Left lung (tissue), 14 donors: ENCODE results near the gene HSP90B1. TPM values are rescaled to one million over a fixed set of nuclear protein-coding genes. Genes with fewer than 3 reads are reported as not detected.

Source experiments
- ATAC-seq: fragments of 200-7000 bp; cut with Tn5 transposase; one replicate; pipeline ENCODE4 v1.9.1; 2020; ENCODE audit warnings: moderate library complexity
- DNase-seq, 4 donors: peaks; one replicate each; pipeline ENCODE4 v3.0.0-alpha.2; 2013 to 2020
- H3K27ac ChIP-seq, 2 donors: fragments of 200-600 bp; sonication (generic) in 1 of 2; one replicate each; pipeline versions ENCODE4 v1.5.0 to v1.8.0; 2020 to 2021
- H3K27me3 ChIP-seq, 2 donors: fragments of 200-600 bp; sonication (generic) in 1 of 2; one replicate each; pipeline versions ENCODE4 v1.5.0 to v1.8.0; 2020 to 2021
- H3K36me3 ChIP-seq, 2 donors: fragments of 200-600 bp; sonication (generic) in 1 of 2; one replicate each; pipeline versions ENCODE4 v1.5.0 to v1.8.0; 2020 to 2021
- H3K4me1 ChIP-seq, 2 donors: fragments of 200-600 bp; one replicate each; pipeline ENCODE4 v1.8.0; 2021
- H3K4me3 ChIP-seq, 2 donors: fragments of 200-600 bp; sonication (generic) in 1 of 2; one replicate each; pipeline versions ENCODE4 v1.5.0 to v1.8.0; 2020 to 2021; ENCODE audit warnings: mild to moderate bottlenecking in 1 of 2
- H3K9me3 ChIP-seq, 2 donors: fragments of 200-600 bp; sonication (generic) in 1 of 2; one replicate each; pipeline versions ENCODE4 v1.5.0 to v1.8.0; 2020 to 2021
- intact Hi-C, 2 donors: fragments of 100-400 bp; cut with DNase I; formaldehyde crosslinking; loops; one replicate each; pipeline versions ENCODE4 v1.11.2 to v1.14.2; 2022
- long read RNA-seq, 12 donors: library from polyadenylated mRNA in 2 of 12; unstranded in 2 of 12; transcript quantifications; one replicate each; pipeline ENCODE4 v2.0.0 and lab custom pipeline, GENCODE V29; 2019 to 2026
- polyA plus RNA-seq, 6 donors: library from polyadenylated mRNA; unstranded; fragments of 120-200 nt; gene quantifications; one replicate each; pipeline ENCODE4 v1.2.1, GENCODE V29; 2013; ENCODE audit not compliant: insufficient read length in 6 of 6
- total RNA-seq, 2 donors: library from RNA; stranded (reverse); fragmentation: NEBNext Ultra II Directional; extraction: Animal tissue kit (Norgen Biotek cat#: 25700); gene quantifications; one replicate each; pipeline ENCODE4 v1.2.1, GENCODE V29; 2021
- TF ChIP-seq, protein P1 (sequence below), 2 donors: fragments of 200-600 bp; sonication (generic) in 1 of 2; IDR thresholded peaks; one replicate each; pipeline versions ENCODE4 v1.5.0 to v1.8.0; 2021; ENCODE audit warnings: antibody characterized with exemption in 2 of 2
- donor health status: DM: no; HTN: yes; CAD: no.
- donor health status: DM: no; HTN: no; CAD: no.

Gene HSP90B1
- total RNA-seq, result 1,000 to 10,000 TPM in 1 of 2 donors, 100 to 1,000 TPM in 1; 751 to 1,097 TPM
- 100 to 1,000 TPM; 679 to 836 (median 761) TPM for polyA plus RNA-seq
- long read RNA-seq, donor 1, transcript HSP90B1-204 (2 exons, 839 nt), result minor isoform, 12 of 705 reads
- long read RNA-seq, donor 1, transcript HSP90B1-201 (18 exons, 2,858 nt), result major isoform, 57 of 705 reads
- long read RNA-seq, donor 1, transcript HSP90B1-209 (4 exons, 581 nt), result minor isoform, 5 of 705 reads
- long read RNA-seq, donor 1, partial matches to known transcripts, result 608 of 705 reads
- long read RNA-seq, donor 1, other reads (novel, unspliced or antisense), result 20 of 705 reads
- long read RNA-seq, donor 2, transcript HSP90B1-204 (2 exons, 839 nt), result minor isoform, 16 of 530 reads
- long read RNA-seq, donor 2, transcript HSP90B1-201 (18 exons, 2,858 nt), result major isoform, 41 of 530 reads
- long read RNA-seq, donor 2, partial matches to known transcripts, result 422 of 530 reads
- long read RNA-seq, donor 2, other reads (novel, unspliced or antisense), result 47 of 530 reads
- long read RNA-seq, donor 3, transcript HSP90B1-201 (18 exons, 2,858 nt), result major isoform, 47 of 318 reads
- long read RNA-seq, donor 3, partial matches to known transcripts, result 235 of 318 reads
- long read RNA-seq, donor 3, other reads (novel, unspliced or antisense), result 33 of 318 reads
- long read RNA-seq, donor 4, transcript HSP90B1-201 (18 exons, 2,858 nt), result major isoform, 22 of 401 reads
- long read RNA-seq, donor 4, partial matches to known transcripts, result 372 of 401 reads
- long read RNA-seq, donor 4, other reads (novel, unspliced or antisense), result 7 of 401 reads
- long read RNA-seq, donor 5, transcript HSP90B1-204 (2 exons, 839 nt), result minor isoform, 5 of 334 reads
- long read RNA-seq, donor 5, transcript HSP90B1-201 (18 exons, 2,858 nt), result major isoform, 28 of 334 reads
- long read RNA-seq, donor 5, partial matches to known transcripts, result 283 of 334 reads
- long read RNA-seq, donor 5, other reads (novel, unspliced or antisense), result 16 of 334 reads
- long read RNA-seq, donor 6, transcript HSP90B1-201 (18 exons, 2,858 nt), result major isoform, 37 of 496 reads
- long read RNA-seq, donor 6, partial matches to known transcripts, result 423 of 496 reads
- long read RNA-seq, donor 6, other reads (novel, unspliced or antisense), result 31 of 496 reads
- long read RNA-seq, donor 7, transcript HSP90B1-201 (18 exons, 2,858 nt), result major isoform, 41 of 177 reads
- long read RNA-seq, donor 7, partial matches to known transcripts, result 112 of 177 reads
- long read RNA-seq, donor 7, other reads (novel, unspliced or antisense), result 20 of 177 reads
- long read RNA-seq, donor 8, transcript HSP90B1-201 (18 exons, 2,858 nt), result major isoform, 42 of 258 reads
- long read RNA-seq, donor 8, partial matches to known transcripts, result 171 of 258 reads
- long read RNA-seq, donor 8, other reads (novel, unspliced or antisense), result 42 of 258 reads
- long read RNA-seq, donor 9, partial matches to known transcripts, result 0 of 1 reads
- long read RNA-seq, donor 9, other reads (novel, unspliced or antisense), result 0 of 1 reads
- long read RNA-seq, donor 10, transcript HSP90B1-201 (18 exons, 2,858 nt), result major isoform, 5 of 312 reads
- long read RNA-seq, donor 10, partial matches to known transcripts, result 293 of 312 reads
- long read RNA-seq, donor 10, other reads (novel, unspliced or antisense), result 12 of 312 reads
- long read RNA-seq, donor 11, transcript HSP90B1-201 (18 exons, 2,858 nt), result major isoform, 28 of 375 reads
- long read RNA-seq, donor 11, partial matches to known transcripts, result 270 of 375 reads
- long read RNA-seq, donor 11, other reads (novel, unspliced or antisense), result 69 of 375 reads
- long read RNA-seq, donor 12, transcript HSP90B1-201 (18 exons, 2,858 nt), result major isoform, 46 of 279 reads
- long read RNA-seq, donor 12, partial matches to known transcripts, result 212 of 279 reads
- long read RNA-seq, donor 12, other reads (novel, unspliced or antisense), result 13 of 279 reads

DNA sequence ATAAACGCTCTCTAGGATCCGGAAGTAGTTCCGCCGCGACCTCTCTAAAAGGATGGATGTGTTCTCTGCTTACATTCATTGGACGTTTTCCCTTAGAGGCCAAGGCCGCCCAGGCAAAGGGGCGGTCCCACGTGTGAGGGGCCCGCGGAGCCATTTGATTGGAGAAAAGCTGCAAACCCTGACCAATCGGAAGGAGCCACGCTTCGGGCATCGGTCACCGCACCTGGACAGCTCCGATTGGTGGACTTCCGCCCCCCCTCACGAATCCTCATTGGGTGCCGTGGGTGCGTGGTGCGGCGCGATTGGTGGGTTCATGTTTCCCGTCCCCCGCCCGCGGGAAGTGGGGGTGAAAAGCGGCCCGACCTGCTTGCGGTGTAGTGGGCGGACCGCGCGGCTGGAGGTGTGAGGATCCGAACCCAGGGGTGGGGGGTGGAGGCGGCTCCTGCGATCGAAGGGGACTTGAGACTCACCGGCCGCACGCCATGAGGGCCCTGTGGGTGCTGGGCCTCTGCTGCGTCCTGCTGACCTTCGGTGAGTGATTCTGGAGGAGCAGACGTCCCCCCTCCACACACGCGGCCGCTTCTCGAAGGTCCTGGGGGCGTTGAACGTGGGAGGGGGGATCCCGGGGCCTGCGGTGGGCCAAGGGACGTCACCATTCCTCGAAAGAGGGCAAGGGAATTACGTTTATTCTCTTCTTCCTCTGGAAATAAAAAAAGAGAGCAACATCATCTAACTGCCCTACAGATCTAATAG lies at the start of gene HSP90B1:
HSP90B1 (plus strand) TSS at position 377 of the 753 bp plus-strand sequence; CDS start at position 483, 106 bp downstream.
- peak; percentile 91 for ATAC-seq

DNA sequence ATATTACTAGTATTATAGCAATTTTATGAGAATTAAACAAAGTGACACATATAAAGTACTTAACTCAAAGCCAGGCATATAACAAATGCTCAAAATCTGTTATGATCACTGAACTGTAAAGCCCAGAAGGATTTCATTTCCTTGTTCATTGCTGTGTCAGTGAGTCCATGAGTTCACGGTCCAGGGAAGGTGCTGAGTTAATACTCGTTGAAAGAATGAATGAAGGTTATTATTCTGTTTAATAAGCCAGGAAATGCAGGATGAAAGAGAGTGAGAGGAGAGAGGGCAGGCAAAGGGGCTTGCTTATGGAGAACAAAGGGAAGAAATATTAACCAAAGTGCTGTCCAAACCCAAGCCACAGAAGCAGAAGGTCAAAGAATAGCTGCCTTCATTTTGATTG lies 48.9 kb upstream of the HSP90B1 start:
- Histone ChIP-seq H3K27me3 (no peaks in the 10 kb centered on the region), H3K27ac (no peak overlapping the region), H3K36me3 (no peaks in the 10 kb centered on the region), H3K4me1 (no peaks in the 10 kb centered on the region), H3K4me3 (no peak overlapping the region), H3K9me3 (no peaks in the 10 kb centered on the region)
- DNase-seq, result no peak
- TF ChIP-seq, protein P1, sequence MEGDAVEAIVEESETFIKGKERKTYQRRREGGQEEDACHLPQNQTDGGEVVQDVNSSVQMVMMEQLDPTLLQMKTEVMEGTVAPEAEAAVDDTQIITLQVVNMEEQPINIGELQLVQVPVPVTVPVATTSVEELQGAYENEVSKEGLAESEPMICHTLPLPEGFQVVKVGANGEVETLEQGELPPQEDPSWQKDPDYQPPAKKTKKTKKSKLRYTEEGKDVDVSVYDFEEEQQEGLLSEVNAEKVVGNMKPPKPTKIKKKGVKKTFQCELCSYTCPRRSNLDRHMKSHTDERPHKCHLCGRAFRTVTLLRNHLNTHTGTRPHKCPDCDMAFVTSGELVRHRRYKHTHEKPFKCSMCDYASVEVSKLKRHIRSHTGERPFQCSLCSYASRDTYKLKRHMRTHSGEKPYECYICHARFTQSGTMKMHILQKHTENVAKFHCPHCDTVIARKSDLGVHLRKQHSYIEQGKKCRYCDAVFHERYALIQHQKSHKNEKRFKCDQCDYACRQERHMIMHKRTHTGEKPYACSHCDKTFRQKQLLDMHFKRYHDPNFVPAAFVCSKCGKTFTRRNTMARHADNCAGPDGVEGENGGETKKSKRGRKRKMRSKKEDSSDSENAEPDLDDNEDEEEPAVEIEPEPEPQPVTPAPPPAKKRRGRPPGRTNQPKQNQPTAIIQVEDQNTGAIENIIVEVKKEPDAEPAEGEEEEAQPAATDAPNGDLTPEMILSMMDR (IDR thresholded peaks at IDR 0.05), result no peak
- intact Hi-C loops, result no loop called here
- ATAC-seq, result no peak

More for the DNA sequence above, at the start of gene HSP90B1:
- intact Hi-C loops, result no loop called here
- H3K4me3 ChIP-seq, result peak within 1 kb of the TSS; percentile 77 to 96
- H3K36me3 ChIP-seq, result peaks cover 0 to 34% of the 10 kb centered on the region in 2 donors
- TF ChIP-seq, protein P1 (IDR thresholded peaks at IDR 0.05), result no peak
- H3K4me1 ChIP-seq, result peaks cover 17 to 55% of the 10 kb centered on the region in 2 donors
- no peaks in the 10 kb centered on the region for H3K9me3 ChIP-seq
- peak within 1 kb of the TSS; percentile 95 for H3K27ac ChIP-seq
- H3K27me3 ChIP-seq, result no peaks in the 10 kb centered on the region
- peak; percentile 97 to 100 (median 99) for DNase-seq

DNA sequence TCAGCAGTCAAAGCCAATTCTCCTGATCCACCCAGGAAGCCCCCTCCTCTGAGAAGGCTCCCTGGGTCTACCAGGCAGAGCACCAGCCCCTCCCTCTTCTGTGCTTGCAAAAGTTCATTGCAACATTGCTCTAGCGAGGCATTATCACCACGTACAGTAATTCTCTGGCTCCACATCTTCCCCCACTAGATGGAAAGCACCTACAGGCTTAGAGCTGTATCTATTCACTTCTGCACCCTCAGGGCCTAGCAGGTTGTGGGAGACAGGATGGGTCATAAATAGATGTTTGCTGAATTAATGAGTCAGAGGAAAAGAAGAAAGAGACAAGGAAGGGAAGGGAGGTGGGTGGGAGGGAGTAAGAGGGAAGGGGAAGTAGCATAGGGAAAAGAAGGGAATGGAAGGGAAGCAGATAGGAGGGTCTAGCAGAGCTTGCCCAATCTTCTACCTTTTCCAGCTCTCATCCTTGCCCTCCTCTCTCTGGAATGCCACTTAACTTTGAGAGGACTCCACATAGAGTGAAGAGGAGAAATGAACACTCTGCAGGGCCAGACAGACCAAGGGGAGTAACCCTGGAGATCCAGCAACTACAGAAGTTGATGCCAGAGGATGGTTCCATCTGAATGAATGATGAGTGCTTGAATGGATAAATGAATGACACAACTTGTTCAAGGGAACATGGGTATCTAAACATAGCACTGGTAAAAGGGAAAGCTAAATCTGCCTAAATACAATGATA lies 47.2 kb upstream of the HSP90B1 start:
- Histone ChIP-seq H3K36me3 (no peaks in the 10 kb centered on the region), H3K4me1 (no peaks in the 10 kb centered on the region), H3K9me3 (no peaks in the 10 kb centered on the region), H3K27ac (no peak overlapping the region), H3K4me3 (no peak overlapping the region), H3K27me3 (no peaks in the 10 kb centered on the region)
- TF ChIP-seq, protein P1 (IDR thresholded peaks at IDR 0.05), result no peak
- intact Hi-C loops, result no loop called here
- ATAC-seq, result peak; percentile 55
- no peak for DNase-seq
